GM19468 (cell line): ENCODE results near the gene PRDM2.

Source experiments
- ATAC-seq: cut with Tn5 transposase; IDR thresholded peaks from one replicate; pipeline ENCODE4 v1.9.1; 2021; ENCODE audit warnings: mild to moderate bottlenecking, moderate library complexity, moderate number of reproducible peaks; ENCODE audit not compliant: unreplicated experiment; ENCODE audit errors: extremely low read depth

The PRDM2 gene

DNA sequence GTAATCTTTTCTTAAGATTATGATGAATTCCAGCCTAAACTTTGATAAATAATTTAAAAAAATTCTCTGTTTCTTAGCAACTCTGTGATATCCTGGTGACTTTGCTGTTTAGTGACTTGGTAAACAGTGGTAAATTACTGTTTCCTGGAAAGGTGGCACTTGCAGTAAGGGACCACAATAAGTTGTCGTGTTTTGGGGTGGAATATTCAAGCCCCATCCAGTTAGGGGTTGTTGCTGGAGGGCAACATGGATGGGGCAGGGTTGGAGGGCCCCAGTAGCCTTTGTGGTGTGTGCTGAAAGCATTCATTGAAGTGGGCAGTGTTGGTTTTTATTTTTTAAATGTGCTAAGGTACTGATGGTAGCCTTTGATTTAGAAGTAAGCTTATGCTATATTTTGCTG, 30.3 kb downstream of the PRDM2 start:
- no peak for ATAC-seq

DNA sequence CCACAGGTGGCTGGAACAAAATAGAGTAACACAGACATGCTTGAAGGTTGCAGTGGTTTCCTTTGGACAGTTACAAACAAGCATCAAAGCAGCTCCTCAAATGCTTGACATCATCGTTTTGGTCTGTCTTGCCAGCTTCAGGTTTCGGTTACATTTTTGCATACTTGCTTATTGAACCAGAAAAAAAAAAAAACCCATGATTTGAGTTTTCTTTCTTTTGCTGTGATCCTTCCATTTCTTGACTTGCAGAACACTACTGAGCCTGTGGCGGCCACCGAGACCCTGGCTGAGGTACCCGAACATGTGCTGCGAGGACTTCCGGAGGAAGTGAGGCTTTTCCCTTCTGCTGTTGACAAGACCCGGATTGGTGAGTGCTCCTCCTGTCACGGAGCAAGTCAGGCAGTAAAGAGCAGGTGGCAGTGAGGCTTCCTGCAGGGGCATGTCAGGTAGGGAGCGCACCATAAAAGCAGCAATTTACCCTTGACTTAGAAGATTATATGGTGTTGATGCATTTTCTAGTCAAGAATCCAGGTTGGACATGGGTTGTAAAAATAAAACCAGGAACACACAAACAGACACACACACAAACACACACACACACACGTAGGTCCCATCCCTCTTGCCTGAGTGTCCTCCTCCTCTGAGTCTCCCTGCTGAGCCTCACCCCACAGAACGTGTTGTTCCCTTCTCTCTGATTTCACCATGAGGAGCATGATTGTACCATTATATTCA, 30.9 kb downstream of the PRDM2 start:
- peak; percentile 88 for ATAC-seq

DNA sequence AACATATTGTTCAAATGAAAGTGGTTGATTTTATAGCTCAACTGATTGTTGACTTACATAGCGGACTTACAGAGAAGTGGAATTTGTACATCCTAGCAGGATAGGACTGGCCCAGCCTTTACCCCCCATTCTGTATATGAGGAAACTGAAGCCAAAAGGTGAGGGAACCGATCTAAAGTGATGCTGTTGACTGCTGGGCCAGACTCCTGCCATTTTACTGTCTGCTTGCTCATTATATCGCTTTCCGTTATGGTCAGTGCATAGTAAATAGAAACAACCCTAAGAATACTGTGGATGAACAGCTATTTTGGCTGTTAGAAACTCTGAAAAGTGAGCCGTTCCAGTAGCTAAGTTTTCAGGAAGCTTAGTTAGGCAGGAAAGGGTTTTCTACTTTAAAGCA, 31.9 kb downstream of the PRDM2 start:
- no peak for ATAC-seq

DNA sequence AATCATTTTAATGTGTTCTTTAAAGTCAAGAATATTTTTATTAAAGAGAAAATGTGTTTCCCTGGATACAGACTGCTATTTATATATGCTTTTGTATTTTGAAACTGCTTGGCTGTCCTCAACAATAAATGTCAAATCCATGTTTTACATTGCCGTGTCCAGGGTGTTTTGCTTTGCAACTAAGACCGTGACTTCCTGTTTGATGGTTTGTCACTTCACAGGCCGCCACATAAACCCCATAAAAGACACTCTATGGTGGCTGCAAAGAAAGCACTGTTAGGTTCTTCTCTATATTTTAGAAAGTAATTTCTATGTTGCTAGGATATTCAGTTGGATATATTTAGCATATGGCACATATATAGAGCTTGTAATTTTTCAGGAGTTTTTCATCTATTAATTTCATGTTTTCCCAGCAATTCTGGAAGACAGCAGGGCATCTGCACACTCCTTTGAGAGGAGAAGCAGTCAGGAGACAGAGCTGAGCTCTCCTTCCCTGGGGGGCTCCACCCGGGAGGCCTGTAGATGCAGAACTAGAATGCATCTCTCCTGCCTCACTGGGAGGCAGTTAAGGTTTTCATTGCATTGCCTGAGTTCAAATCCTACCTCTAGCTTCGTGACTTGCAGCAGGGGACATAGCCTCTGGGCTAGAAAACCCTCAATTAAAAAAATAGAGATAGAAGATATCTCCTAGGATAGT, 33.1 kb downstream of the PRDM2 start:
- ATAC-seq = no peak

DNA sequence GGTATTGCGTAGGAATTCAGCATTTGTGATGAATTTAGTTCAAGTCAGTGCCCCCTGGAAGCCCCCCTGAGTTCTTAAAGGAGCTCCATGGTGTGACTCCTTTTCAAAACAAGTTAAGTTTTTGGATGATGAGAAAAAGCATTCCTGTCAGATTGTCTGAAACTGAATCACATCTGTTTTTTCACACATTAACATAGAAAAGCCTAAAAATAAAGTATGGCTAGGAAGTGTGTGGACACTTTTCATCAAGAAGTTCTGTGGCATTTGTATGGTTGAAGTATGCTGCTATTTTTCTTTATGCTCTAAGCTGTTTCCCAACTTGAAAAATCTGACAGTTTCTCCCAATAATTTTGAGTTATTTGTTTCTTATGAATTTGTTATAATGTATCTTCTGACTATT, 33.7 kb downstream of the PRDM2 start:
- no peak for ATAC-seq

DNA sequence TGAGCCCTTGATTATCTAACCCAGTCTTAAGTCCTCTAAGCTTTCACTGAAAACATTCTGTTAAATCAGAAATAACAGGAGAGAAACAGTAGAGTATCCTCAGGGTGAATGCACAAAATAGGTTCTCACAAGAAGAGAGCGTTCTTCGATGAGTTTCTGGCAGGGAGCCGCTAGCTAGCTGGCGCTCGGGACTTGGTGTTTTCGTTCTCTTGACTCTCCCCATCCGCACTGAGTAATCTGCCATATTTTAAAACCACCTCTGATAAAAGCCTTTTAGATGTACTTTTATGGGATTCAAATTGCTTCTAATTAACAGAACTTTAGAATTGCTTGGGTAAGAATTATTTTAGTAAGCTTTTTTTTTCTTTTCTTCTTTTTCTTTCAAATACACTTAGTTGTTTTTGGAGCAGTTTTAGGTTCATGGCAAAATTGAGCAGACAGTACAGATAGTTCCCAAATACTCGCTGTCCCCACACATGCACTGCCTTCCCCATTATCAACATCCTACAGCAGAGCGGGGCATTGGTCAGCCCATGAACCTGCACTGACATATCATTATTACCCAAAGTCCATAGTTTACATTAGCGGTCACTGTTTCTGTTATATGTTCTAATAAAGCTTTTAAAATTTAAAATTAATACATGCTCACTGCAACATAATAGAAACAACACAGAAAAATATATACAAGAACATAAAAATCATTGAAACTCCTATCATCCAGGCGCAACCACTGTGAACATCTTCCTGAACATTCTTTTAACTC, 35.4 kb downstream of the PRDM2 start:
- ATAC-seq = no peak

DNA sequence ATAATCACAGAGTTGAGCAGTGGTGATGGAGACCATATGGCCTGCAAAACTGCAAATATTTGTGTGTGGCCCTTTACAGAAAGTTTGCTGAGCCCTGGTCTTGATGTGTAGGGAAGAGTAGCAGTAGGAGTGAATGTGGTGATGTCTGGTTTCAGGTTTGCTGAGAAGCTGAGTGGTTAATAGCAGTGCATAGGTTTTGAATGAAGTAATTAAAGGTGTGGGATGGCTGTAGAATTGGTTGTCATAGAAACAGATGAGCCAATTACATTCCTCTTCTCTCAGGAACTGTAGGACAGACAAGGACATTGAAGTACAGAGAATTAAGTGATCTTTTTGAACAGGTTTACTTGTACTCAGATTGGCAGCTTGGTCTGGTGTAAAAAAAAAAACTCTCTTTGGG, 37.4 kb downstream of the PRDM2 start:
- no peak for ATAC-seq

DNA sequence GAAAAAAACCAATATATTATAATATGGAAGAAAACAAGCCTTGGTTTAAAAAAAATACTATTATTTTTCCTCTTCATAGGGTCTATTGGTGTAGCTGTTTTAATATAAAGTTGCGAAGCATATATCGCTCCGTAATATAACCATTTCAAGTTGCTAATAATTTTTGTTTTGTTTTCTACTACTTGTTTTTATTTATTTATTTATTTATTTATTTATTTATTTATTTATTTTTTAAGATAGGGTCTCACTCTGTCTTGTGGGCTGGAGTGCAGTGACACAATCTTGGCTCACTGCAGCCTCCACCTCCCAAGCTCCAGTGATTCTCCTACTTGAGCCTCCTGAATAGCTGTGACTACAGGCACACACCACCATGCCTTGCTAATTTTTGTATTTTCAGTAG, 46.4 kb downstream of the PRDM2 start:
- ATAC-seq = no peak

DNA sequence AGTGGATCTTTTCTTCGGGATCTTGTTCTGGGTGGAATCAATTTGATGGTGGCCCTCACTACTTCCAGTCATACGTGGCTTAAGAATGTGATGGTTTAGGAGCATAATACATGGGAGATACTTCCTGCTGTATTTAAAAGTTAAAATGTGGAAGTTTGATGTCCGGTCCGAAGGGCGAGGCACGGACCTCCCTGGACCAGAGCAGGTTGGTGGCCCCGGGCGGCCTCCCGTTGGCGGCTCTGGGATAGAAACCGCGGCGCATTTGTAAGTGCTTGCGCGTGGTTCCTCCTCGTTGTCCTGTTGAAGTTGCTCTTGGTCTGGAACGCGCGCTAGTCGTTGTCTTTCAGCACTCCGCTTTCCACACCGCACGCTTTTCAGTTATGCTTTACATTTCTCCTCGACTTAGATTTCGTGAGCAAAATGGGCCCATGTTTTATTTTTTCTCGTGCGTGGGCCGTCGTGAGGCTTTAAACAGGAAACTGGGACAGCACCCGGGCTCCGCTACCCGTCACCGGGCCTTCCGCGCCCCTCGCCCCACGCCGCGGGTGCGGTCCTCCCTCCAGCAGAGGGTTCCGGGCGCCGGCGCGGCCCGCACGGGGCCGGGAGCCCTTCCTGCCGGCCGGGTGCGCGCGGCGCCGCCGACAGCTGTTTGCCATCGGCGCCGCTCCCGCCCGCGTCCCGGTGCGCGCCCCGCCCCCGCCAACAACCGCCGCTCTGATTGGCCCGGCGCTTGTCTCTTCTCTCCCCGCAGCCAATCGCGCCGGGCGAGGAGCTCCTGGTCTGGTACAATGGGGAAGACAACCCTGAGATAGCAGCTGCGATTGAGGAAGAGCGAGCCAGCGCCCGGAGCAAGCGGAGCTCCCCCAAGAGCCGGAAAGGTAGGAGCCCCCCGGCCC, 48.9 kb downstream of the PRDM2 start:
- peak; percentile 65 for ATAC-seq

DNA sequence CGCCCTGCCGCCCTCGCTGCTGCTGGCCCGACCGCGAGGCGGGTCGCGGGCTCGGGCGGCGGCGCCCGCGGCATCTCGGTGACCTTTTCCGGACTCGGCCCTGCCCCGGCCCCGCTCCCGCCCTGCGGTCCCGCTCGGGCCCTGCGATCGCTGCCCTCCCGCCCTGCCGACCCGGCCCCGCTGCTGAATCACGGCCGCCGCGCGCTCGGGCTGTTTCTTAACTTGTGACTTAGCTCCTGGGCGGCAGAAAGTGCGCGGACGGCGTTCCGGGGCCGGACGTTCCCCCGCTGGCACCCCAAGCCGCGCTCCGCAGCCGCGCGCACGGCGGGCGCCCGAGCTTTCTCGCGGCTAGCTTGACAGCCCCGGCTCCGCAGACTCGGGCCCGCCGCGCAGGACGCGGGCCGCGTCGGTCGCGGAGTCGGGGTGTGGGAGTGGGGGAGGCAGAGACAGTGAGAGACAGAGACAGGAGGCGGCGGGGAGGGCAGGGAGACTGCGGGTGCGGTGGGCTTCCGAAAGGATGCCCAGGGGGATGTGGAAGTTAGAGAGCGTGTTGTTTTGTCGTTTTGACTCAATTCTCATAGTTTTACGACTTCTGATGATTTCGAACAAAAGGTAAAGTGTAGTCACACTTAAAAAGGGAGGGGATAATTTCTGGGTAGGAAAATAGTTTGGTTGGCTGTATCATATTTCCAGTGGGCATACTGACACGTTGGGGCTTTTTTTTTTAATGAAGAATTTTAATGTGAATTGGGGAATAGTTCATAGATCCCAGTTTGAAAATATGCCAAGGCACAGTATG, 49.8 kb downstream of the PRDM2 start:
- ATAC-seq = peak; percentile 15

DNA sequence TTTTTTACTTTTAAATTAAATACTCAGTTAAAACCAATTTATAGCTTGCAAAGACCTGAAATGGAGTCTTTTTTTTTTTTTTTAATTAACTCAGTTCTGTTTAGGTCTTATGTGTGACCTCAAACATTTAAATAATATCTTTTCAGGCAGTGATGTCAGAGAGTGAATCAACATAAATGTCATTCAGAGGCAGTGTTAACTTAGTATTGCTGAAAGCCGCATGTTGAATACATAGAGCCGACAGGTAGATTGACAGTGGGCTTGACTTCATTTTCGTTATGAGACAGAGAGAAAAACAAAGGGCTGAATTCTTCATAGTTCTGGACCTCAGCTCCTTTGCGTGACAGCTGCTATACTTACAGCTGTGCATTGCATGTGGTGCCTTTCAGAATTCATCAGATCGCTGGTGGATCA, 51.5 kb downstream of the PRDM2 start:
- no peak for ATAC-seq

DNA sequence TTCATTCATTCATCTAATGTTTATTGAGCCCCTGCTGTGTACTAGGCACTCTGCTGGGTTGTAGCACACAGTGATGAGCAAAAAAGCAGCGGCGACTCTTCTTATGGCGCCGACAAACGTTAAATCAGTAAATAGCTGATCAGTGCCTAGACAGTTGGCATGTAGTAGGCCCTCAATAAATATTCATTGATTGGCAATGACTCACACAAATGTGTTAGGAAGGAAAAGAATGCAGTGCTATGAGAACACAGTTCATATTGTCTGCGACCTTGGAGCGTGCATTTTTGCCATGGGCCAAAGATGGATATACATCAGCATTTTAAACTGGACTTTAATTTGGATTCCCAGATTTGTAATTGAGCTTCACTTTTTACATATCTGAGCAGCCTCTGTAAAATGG, 52.0 kb downstream of the PRDM2 start:
- no peak for ATAC-seq

DNA sequence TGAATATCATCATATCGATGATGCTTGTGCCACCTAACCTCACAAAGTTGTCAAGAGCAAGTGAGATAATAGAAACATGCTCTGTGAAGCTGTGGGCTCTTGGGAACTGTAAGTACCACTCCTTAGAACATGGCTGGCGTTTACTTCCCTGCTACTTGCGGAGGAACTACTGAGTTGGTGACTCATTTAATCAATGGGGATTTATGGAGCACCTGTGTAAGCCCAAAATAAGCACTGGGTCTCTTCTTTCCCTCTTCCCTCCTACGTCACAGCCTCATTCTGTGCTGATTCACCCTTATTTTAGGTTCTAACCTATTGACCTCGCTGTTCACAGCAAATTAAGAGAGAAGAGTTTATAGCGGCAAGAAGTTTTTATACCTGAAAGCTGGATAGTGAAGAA, 52.9 kb downstream of the PRDM2 start:
- no peak for ATAC-seq

DNA sequence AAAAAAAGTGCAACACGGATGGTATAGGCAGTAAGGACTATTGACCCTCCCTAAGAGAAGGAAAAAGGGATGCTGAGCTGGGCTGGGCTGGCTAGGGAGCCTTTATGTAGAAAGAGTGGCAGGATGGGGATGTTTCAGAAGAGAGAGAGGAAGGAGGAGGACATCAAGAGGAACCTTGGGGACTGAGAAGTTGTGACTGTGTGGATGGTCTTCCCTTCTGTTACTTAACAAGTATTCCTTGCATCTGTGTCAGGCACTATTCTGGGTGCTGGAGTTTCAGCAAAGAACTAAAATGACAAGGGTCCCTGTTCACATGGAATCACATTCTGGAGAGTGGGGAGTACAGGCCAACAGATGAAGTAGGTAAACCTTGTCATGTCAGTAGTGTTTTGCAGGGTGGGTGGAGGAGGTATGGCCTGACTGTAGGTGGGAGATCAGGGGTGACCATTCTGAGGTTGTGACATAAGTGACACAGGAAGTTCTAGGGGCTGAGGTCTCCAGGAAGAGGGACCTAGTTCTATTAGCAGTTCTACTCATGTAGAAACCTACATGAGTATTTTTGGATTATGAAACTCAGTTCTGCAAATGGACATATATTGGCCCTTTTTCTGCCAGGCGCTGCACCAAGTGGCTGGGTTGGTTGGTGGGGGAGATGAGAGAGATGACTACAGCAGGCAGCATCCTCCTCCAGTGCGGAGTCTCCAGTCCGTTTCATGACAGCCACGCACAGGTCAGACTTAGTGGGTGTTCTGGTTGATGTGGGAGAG, 53.8 kb downstream of the PRDM2 start:
- peak; percentile 21 for ATAC-seq

DNA sequence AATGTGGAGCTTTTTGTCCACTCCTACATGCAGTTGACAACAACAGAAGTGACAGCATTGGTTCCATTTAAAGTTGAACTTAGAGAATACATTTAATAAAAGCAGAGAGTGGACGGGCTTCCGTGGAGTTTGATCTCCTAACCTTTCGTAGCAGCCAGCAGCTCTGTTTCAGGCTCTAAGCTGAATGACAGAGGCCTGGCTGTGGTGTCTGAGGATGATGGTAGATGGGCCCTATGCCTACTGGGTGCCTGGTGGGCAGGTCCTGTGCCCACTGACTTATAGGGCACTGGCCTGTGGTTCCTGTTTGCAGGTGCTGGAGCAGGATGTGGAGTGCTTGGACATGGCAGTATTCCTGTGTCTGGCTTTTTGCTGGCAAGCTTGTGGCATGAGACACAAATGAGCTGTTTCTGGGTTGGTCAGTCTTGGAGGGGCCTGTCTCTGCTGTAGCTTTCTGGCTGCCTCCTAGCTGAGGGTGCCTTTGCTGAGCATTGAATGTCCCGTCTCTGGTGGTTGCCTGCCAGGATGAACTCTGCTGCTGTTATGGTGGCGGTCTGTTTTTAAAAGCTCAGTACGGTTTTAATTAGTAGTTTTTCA, 54.6 kb downstream of the PRDM2 start:
- ATAC-seq = no peak

DNA sequence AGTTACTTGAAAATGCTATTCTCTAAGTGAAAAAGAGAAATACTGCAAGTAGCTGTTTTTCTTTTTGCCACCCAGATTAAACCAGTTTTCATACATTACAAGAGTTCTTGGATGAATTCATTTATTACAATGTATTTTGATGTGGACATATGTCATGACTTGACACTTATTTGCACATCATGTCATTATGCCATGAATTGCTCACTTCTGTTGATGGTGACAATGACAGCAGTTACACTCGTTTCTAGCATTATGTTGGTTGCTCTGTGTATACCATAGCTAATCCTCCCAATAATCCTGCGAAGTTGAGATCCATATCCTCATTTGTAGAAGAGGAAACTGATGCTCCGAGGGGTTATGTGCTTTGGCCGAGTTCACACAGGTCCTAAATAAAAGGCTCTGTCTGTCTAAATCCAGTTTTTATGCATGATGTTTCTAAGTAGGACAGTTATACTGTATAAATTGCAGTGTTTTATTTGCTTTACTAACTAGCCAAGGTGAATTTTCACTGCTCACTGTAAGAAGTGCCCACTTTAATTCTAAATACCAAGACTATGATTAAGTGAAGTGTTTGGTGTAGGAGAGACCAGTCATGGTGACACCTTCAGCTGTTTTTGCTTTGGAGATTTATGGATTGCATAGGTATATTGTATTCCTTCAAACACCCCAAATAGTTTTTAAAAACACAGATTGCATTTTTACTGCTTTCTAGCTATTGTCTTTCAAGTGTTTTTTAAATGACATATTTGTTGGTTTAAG, 56.7 kb downstream of the PRDM2 start:
- no peak for ATAC-seq

DNA sequence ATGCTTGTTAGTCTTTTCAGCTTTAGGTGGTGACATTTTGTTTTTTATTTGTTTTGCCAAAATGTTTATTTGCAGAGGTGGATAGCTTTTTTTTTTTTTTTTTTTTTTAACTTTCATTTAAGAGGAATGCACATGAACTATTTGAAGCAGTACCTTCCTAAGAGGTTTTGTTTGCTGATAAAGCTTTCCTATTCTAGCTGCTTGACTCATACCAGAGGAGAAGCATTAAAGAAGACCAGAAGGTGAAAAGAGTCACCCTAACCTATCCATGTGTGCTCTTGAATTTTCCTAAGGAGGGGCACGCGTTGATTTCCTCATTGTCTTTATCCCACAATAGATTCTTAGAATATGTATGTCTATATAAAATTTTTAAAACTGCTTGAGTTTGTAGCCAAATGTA, 57.7 kb downstream of the PRDM2 start:
- no peak for ATAC-seq

DNA sequence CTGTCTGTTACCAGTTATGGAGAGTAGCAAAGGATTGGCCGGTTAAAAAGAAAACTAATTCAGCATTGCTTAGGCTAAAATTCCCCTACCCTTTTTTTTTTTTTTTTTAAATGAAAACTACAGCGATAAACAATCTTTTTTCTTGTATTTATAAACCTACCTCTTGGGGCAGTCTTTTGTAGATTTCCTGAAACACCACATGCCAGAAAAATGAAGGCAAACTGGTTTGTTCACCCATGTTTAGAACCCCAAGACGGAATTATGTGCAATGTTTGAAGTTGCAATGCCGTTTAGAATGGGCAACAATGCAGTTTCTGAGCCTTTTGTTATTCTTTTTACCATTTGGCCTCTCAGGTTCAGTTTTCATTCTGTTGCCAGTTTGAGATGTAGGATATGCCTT, 59.1 kb downstream of the PRDM2 start:
- no peak for ATAC-seq
